ENCODE measurements around the gene ELF2. TPM values are rescaled to one million over a fixed set of nuclear protein-coding genes. Genes with fewer than 3 reads are reported as not detected.
"Not testable (repeated sequence)": the region's sequence is repeated elsewhere in the genome, so short reads cannot be mapped to it uniquely, and the experiment has no call there.

Gene ELF2
- total RNA-seq, 2 donors from 2014 or later, result 30.1 to 34.9 TPM

DNA sequence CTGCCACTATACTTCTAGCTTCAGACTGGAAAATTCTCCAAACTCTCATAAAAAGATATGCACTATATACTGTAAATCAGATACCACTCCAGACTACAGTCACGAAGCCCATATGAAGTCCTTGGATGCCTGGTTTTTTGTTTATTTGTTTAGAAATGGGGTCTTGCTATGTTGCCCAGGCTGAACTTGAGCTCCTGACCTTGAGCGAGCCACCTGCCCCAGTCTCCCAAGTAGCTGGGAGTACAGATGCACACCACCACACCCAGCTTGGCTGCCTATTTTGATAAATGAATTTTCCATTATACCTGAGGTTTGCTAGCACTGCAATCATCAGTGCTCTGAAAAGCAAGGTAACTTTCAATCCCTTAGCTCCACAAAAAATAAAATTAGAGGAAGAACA, 53.1 kb downstream of the ELF2 start:
- DNase-seq (ENCODE audit: low spot score in 2 of 2), result no peak
- no peak for ATAC-seq
- H3K27ac Mint-ChIP-seq, result no peak overlapping the region
- H3K36me3 Mint-ChIP-seq, result no peaks in the 10 kb centered on the region
- H3K9me3 Mint-ChIP-seq, result no peaks in the 10 kb centered on the region

DNA sequence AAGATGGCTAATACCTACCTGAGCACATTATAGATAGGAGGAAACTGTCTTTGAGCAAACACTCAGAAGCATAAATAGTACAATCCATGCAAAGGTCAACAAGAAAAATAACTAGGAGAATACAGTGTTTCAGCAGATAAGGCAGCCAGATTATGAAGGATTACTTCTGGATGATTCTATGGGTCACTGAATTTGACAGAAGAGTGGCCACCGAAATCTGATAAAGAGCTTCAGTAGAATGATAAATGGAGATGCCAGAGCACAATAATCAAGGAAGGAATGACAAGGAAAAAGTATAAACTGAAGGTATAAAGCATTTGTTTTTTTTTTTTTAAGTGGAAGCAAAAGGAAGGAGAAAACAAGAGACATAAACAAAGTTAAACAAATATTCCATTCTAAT, 58.7 kb downstream of the ELF2 start:
- Mint-ChIP-seq H3K9me3 (no peaks in the 10 kb centered on the region), H3K36me3 (no peaks in the 10 kb centered on the region), H3K27ac (no peak overlapping the region)
- no peak for DNase-seq (ENCODE audit: low spot score in 2 of 2)
- no peak for ATAC-seq

DNA sequence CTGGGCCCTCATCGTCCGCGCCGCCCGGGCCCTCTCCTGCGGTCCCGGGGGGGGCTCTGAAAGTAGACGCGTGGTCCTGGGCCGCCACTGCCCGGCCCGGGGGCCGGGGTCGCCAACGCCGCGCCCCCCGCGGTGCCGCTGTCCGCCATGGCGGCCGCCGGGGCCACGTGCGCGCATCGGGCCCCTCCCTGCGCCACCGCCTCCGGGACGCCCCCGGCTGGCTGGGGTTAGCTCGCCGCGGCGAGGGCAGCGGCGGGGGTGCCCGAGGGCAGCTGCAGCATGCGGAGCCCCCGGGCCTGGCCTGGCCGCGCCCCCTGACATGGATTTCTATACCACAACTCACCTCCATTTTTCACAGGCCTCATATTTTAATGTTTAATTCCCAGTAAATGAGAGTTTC, 61.8 kb downstream of the ELF2 start:
- DNase-seq (ENCODE audit: low spot score in 2 of 2) (no peak), ATAC-seq (no peak)
- Mint-ChIP-seq H3K36me3 (no peaks in the 10 kb centered on the region), H3K27ac (no peak overlapping the region), H3K9me3 (no peaks in the 10 kb centered on the region)

DNA sequence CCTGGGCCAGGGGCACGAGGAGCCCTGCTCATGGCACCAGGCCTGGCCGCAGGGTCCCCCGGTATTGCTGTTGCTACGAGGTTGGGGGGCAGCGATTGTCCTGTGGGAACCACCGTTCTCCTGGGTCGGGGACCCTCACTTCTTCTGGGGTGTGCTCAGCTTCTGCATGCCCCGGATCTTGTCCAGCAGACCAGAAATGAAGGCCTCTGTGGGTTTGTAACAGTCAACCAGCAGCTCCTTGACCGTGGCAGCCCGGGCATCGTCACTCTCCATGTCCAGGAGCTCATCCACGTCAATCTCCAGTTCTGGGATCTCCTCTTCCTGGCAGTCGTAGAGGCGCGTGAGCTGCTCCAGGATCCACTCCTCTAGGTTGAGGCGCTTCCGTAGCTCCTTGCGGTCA, 62.2 kb downstream of the ELF2 start:
- not testable (repeated sequence) for DNase-seq (ENCODE audit: low spot score in 2 of 2); H3K9me3 Mint-ChIP-seq

DNA sequence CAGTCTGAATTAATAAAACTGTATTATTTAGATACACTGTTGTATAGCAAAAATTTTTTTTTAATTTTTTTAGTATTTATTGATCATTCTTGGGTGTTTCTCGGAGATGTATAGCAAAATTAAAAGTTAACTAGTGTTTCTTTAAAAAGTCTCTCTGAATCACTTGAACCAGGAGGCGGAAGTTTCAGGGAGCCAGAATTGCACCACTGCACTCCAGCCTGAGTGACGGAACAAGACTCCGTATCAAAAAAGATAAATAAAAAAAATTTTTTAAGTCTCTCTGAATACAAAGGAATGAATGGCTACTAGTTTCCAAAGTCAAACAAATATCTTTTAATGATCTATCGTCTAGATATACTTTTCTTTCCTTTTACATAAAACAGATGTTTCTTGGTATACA, 64.4 kb downstream of the ELF2 start:
- ATAC-seq (no peak), DNase-seq (ENCODE audit: low spot score in 2 of 2) (no peak)
- Mint-ChIP-seq H3K36me3 (no peaks in the 10 kb centered on the region), H3K9me3 (no peaks in the 10 kb centered on the region), H3K27ac (no peak overlapping the region)

More for the DNA sequence above, 62.2 kb downstream of the ELF2 start:
- not testable (repeated sequence) for H3K27ac Mint-ChIP-seq, ATAC-seq, H3K36me3 Mint-ChIP-seq

DNA sequence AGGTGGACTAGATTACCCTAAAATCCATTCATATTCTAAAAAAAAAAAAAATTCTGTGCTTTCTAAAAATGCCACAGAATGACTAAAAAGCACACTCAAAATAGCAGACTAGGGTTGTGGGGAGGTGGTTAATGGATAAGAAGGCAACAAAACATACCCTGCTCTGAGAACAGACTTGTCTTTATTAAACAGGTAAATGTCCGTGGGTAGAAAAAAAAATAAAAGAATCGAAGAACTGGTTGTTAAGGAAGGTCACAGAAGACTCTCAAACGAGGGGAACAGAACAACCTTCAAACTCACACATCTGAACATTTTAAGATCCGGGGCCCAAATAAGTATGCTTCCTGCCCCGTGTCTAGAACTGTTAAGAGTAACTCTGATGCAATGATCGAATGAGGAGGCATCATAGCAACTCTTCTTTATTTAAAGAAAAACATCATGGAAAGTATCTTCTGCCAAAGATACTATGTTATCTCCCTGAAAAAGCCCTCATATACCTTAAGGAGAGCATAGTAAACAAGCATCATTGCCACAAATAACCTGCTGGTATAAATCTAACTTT, 68.4 kb downstream of the ELF2 start:
- ATAC-seq (no peak), DNase-seq (ENCODE audit: low spot score in 2 of 2) (no peak)
- Mint-ChIP-seq H3K36me3 (no peaks in the 10 kb centered on the region), H3K9me3 (no peaks in the 10 kb centered on the region), H3K27ac (no peak overlapping the region)

DNA sequence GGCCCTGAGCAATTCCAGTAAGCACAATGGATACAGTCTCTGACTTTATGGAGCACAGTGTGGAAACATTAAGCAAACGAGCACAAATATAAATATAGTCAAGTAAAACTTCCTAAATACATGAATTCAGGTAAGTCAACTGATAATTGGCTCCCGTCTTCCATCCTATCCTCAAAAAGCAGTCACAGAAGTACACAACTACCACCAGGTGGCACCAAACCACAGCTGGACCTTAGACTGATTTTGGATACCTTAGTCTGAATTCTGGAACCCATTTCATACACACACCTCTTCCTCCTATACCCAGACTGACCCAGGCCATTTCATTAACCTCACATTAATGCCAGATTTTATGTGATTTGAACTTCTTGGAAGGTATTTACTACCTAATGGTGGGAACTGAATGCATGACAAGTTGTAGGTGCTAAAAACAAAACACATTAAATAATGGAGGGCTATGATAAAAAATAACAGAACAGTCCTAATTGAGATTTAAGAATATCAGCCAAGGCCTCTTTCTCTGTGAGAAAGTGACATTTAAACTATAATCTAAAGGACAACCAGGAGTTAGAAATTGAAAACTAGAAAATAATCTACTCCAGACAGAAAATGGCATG, 77.5 kb downstream of the ELF2 start:
- peak in 1 of 2 donors; percentile 67 for DNase-seq (ENCODE audit: low spot score in 2 of 2)
- peak; percentile 74 to 77 for ATAC-seq
- no peaks in the 10 kb centered on the region for H3K36me3 Mint-ChIP-seq
- H3K27ac Mint-ChIP-seq, result no peak overlapping the region
- H3K9me3 Mint-ChIP-seq, result no peaks in the 10 kb centered on the region

DNA sequence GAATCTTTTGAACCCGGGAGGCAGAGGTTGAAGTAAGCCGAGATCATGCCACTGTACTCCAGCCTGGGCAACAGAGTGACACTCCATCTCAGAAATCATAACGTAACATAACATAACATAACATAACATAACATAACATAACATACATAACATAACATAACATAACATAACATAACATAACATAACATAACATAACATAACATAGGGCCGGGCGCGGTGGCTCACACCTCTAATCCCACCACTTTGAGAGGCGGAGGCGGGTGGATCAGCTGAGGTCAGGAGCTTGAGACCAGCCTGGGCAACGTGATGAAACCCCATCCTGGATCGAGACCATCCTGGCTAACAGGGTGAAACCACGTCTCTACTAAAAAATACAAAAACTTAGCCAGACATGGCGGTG, 84.7 kb downstream of the ELF2 start:
- no peaks in the 10 kb centered on the region for H3K36me3 Mint-ChIP-seq
- H3K27ac Mint-ChIP-seq, result no peak overlapping the region
- no peaks in the 10 kb centered on the region for H3K9me3 Mint-ChIP-seq

DNA sequence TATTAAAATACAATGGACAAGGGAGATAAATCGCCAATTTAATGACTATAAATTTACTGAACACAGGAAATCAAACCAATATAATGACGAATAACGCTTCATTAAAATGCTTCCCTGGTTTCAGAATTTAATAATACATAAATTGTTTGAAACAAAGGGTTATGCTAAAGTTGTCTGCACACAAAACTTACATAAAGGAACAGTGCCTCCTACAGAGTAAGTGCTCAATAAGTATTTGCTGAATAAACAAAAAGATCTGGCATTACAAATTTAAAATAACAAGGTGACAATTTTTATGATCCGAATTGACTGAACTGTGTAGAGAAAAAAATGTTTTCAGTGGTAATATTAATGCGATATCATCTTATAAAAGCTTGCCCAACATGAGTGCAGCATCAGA, 91.9 kb downstream of the ELF2 start:
- no peak for DNase-seq (ENCODE audit: low spot score in 2 of 2)
- ATAC-seq, result no peak
- Mint-ChIP-seq H3K9me3 (no peaks in the 10 kb centered on the region), H3K36me3 (peaks cover 16 to 22% of the 10 kb centered on the region in 2 donors), H3K27ac (peak overlapping the region in 1 of 2 donors; percentile 99)

More for the DNA sequence above, 84.7 kb downstream of the ELF2 start:
- no peak for ATAC-seq
- no peak for DNase-seq (ENCODE audit: low spot score in 2 of 2)

DNA sequence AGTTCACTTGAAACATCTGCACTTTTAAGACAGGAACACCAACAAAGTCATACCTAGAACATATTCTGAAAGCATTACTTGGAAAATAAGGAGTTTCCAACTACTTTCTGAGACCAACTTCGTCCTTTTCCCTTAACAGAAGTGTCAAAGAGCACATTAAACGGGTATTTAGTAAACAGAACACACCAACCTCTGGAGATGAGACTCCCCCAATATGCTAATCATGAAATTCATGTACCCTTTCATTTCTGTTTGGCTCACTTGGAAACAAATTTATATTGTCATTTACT, 92.3 kb downstream of the ELF2 start:
- Mint-ChIP-seq H3K27ac (peak overlapping the region; percentile 88 to 99), H3K9me3 (no peaks in the 10 kb centered on the region)
- no peak for DNase-seq (ENCODE audit: low spot score in 2 of 2)

DNA sequence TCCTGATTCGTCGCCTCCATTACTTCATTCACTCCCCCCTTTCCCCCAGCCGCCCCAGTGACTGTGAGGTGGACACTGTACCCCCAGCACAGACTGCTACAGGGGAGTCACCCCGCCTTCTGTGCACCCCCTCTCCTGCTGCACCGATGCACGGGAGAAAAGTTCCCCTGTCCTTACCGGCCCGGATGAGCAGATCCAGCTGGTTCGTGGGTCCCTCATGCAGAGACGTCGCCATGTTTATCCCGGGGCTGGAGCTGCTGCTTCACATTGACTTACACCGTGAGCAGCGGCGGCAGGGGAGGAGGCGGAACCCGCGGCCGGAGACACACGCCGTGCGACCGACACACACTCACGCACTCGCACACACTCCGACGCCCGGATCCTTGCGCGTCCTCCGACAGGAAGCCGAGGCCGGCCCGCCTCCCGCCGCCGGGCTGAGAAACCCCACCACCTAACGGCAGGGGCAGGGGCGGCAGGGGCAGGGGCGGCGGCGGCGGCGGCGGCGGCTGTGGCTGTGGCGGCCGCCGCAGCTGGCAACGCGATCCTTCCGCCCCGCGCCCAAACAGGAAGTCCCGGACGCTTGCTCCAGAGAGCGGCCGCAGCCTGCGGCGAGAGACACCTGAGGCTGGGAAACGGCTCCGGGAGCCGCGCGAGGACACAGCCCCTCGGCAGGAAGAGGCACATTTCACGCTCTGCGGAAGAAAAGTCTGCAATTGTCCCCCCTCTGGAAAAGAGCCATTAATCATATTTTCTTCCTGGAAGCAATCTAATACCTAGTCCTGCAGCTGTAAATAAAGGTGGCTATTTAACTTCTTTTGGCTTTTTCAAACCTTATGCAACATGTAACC, 92.8 kb downstream of the ELF2 start:
- peaks cover 16 to 22% of the 10 kb centered on the region in 2 donors for H3K36me3 Mint-ChIP-seq
- peak overlapping the region; percentile 88 to 99 for H3K27ac Mint-ChIP-seq
- ATAC-seq (peak; percentile 50 to 69), DNase-seq (ENCODE audit: low spot score in 2 of 2) (peak; percentile 78)
- H3K9me3 Mint-ChIP-seq, result no peaks in the 10 kb centered on the region

More for the DNA sequence above, 92.3 kb downstream of the ELF2 start:
- H3K36me3 Mint-ChIP-seq, result peaks cover 16 to 22% of the 10 kb centered on the region in 2 donors
- ATAC-seq, result no peak

DNA sequence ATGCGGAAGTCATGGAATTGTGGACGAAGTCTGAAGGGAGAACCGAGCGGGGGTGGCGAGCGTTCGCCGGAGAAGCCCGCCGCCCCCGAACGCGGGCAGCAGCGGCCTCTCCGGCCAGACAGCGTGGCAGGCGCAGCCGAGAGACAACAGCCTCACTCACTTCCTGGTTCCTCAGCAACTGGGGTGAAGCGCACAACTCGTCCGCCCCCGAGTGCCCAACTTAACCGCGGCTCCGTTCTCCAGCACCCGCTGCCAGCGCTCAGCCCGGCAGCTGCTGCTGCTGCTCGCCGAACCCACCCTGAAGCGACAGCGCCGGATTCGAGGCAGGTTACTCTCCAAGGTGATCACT, 93.4 kb downstream of the ELF2 start:
- ATAC-seq (peak; percentile 46 to 48), DNase-seq (ENCODE audit: low spot score in 2 of 2) (peak; percentile 63 to 77)
- no peaks in the 10 kb centered on the region for H3K9me3 Mint-ChIP-seq
- peaks cover 16 to 22% of the 10 kb centered on the region in 2 donors for H3K36me3 Mint-ChIP-seq
- H3K27ac Mint-ChIP-seq, result peak overlapping the region; percentile 81 to 99

DNA sequence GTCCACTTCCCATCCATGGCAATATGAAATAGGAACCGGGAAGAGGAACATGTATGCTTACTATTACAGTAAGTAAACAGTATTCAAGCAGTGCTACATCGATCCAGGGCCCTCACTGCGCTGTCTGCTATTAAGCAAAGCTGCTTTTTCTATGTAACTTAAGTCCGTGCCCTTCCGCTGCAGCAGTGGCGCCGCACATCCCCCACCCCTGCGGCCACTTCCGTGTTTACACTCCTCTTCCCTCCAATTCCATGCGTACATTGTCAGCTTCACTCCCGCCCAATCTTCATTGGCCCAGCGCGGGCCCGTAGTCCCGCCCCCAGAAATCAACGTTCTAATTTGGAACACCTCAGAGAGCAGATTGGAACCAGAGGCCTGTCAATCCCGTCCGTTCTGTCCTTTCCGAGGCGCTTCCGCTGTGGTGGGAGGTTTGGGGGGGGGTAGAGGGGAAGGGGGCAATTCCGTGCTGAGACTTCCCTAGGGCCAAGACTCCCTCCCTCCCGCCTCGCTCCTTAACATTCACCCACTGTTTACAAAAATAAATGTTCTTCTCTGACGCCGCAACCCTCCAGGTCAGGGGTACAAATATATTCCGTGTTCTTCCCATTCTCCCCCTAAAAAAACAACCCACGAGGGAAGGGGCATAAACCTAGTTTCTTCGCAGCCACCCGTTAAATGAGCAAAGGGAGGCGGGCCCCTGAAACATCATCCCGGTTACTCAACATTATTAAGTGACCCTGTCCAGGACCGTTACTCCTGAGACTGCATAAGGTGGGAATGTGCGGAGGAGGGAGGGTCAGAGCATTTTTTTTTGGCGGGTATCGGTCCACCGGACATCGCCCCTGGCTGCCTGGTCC, 94.0 kb downstream of the ELF2 start:
- peaks cover 16 to 22% of the 10 kb centered on the region in 2 donors for H3K36me3 Mint-ChIP-seq
- peak; percentile 89 to 94 for DNase-seq (ENCODE audit: low spot score in 2 of 2)
- H3K9me3 Mint-ChIP-seq, result no peaks in the 10 kb centered on the region
- H3K27ac Mint-ChIP-seq, result peak overlapping the region; percentile 81 to 99
- ATAC-seq, result peak; percentile 90 to 91

DNA sequence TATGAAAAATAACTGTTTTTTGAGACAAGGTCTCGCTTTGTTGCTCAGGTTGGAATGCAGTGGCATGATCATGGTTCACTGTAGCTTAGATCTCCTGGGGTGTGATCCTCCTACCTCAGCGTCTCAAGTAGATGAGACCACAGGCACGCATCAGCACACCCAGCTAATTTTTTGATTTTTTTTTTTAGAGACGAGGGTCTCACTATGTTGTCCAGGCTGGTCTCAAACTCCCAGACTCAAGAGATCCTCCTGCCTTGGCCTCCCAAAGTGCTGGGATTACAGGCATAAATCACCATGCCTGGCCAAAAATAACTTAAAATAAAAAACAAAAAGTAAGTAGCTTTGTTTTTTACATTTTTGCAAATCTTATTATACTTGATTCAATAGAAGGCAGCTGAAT, 98.1 kb downstream of the ELF2 start:
- no peak overlapping the region for H3K27ac Mint-ChIP-seq
- H3K36me3 Mint-ChIP-seq, result peaks cover 13 to 15% of the 10 kb centered on the region in 2 donors
- no peaks in the 10 kb centered on the region for H3K9me3 Mint-ChIP-seq
- DNase-seq (ENCODE audit: low spot score in 2 of 2) (no peak), ATAC-seq (no peak)

DNA sequence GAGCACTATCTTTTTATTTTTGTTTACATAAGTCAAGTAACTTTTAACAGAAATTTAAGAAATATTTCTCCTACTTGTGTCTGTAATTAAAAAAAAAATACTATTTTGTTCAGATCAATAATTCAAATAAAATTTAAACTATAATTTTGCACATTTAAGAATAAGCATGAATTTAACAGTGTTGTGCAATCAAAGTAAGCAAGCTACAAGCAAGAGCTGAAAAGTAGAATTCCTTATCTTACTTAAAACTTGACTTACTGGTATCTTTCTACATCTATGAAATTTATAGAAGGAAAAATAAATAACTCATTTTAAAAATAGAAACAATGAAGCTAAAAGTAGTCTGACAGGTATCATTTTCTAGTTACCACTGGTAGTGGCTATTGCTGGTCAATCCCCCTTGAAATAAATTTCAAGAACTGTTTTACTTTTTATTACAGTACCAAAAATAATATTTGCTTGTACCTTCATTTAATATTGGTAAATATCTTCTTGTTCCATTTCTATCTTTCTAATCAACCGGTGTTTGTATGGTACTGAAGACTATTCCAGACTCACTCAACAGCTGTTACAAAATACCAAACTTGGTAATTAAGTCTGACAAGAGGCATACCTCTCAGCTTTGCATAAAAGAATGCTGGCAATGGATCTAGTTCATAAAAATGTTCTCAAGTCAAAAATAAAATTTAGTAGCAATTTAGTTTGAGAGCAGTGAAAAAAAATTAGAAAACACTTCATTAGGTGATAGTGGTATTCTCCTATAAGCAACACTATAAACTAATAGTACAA, 99.3 kb downstream of the ELF2 start:
- ATAC-seq (no peak), DNase-seq (ENCODE audit: low spot score in 2 of 2) (no peak)
- no peaks in the 10 kb centered on the region for H3K9me3 Mint-ChIP-seq
- H3K36me3 Mint-ChIP-seq, result peaks cover 3 to 6% of the 10 kb centered on the region in 2 donors
- H3K27ac Mint-ChIP-seq, result no peak overlapping the region

DNA sequence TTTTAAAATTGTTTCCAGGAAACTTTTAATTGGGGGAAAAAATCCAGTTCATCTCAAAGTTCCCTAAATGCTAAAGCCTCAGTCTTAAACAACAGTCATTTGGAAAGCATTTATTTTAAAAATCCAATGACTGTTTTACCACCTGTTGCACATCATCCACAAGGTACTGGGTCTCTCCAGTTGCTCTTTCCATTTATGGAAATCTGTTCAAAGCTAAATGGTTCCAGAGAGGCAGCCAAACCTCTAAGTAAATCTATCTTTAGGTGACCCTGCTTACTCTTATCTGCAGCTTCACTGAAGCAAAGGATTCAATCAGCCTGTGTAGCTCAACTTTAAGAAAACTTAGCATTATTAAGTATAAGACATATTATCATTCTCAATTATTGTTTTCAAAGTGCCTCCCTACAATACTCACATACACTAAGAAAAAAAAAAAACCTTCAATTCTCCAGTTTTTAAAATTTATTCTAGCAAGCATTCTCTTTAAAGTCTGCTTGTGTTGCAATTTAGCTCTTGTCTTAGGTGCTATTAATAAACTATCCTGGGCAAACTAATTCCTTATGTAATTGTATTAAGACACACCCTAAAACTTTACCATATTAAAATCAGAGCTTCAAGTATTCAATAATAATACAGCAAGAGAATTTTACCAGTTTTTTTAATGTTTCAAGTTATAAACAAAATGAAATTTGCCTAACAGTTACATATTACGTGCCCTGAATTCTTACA, 100.8 kb downstream of the ELF2 start:
- Mint-ChIP-seq H3K27ac (no peak overlapping the region), H3K36me3 (peaks cover 0 to 6% of the 10 kb centered on the region in 2 donors), H3K9me3 (no peaks in the 10 kb centered on the region)
- ATAC-seq, result no peak
- DNase-seq (ENCODE audit: low spot score in 2 of 2), result no peak

All from activated naive CD4-positive, alpha-beta T cell treated with anti-CD3 and anti-CD28 coated beads, Interleukin-2, amount 50 U/mL, for 72 hours (primary cell).